IPS-20b (cell line): ENCODE measurements around the gene TEX30.

Experiments used
- H3K27ac ChIP-seq: one replicate; pipeline ENCODE4 v1.5.1; 2013; ENCODE audit warnings: low read length
- H3K27me3 ChIP-seq: 2 replicates; pipeline ENCODE4 v1.6.1; 2013; ENCODE audit warnings: mild to moderate bottlenecking, low read length, inconsistent platforms; ENCODE audit not compliant: insufficient read depth
- H3K36me3 ChIP-seq: 2 replicates; pipeline ENCODE4 v1.6.1; 2013; ENCODE audit warnings: low read depth, mild to moderate bottlenecking, inconsistent platforms, low read length, moderate library complexity; ENCODE audit not compliant: insufficient read depth
- H3K4me1 ChIP-seq: 2 replicates; pipeline ENCODE4 v1.6.1; 2013; ENCODE audit warnings: mild to moderate bottlenecking, control low read depth, inconsistent platforms, low read length, moderate library complexity; ENCODE audit not compliant: insufficient read depth
- H3K4me3 ChIP-seq: 2 replicates; pipeline ENCODE4 v1.5.1; 2013; ENCODE audit warnings: mild to moderate bottlenecking, low read length, inconsistent platforms
- H3K9ac ChIP-seq: 2 replicates; pipeline ENCODE4 v1.6.1; 2013; ENCODE audit warnings: low read depth, mild to moderate bottlenecking, inconsistent platforms, low read length, moderate library complexity
- H3K9me3 ChIP-seq: 2 replicates; pipeline ENCODE4 v1.6.1; 2013; ENCODE audit warnings: mild to moderate bottlenecking, low read depth, low read length, inconsistent platforms; ENCODE audit not compliant: insufficient read depth

The TEX30 gene

GRCh38 chr13:102757006-102757405 lies 16.6 kb downstream of the TEX30 start:
- Histone ChIP-seq H3K9ac (no peak overlapping the region), H3K4me1 (no peaks in the 10 kb centered on the region), H3K27me3 (no peaks in the 10 kb centered on the region), H3K4me3 (no peak overlapping the region), H3K27ac (no peak overlapping the region), H3K36me3 (no peaks in the 10 kb centered on the region), H3K9me3 (peaks cover 3% of the 10 kb centered on the region; the same call in 1 of the 2 replicates)

GRCh38 chr13:102751886-102752285 lies 21.7 kb downstream of the TEX30 start:
- Histone ChIP-seq H3K27me3 (no peaks in the 10 kb centered on the region; the same call in 1 of the 2 replicates), H3K9ac (no peak overlapping the region), H3K27ac (no peak overlapping the region), H3K4me3 (no peak overlapping the region), H3K36me3 (no peaks in the 10 kb centered on the region), H3K9me3 (peaks cover 14% of the 10 kb centered on the region; the same call in 1 of the 2 replicates), H3K4me1 (no peaks in the 10 kb centered on the region)

- H3K9me3 ChIP-seq, result peaks cover 48% of the 10 kb centered on the region
- no peak overlapping the region for H3K4me3 ChIP-seq
- H3K4me1 ChIP-seq, result no peaks in the 10 kb centered on the region
- H3K36me3 ChIP-seq, result no peaks in the 10 kb centered on the region
- no peak overlapping the region for H3K27ac ChIP-seq
- peaks cover 6% of the 10 kb centered on the region; the same call in 1 of the 2 replicates for H3K27me3 ChIP-seq
- no peak overlapping the region for H3K9ac ChIP-seq
Observed at GRCh38 chr13:102742506-102742905, 31.1 kb downstream of the TEX30 start.

- H3K9me3 ChIP-seq, result peaks cover 45% of the 10 kb centered on the region
- no peaks in the 10 kb centered on the region for H3K36me3 ChIP-seq
- H3K9ac ChIP-seq, result no peak overlapping the region
- no peak overlapping the region for H3K27ac ChIP-seq
- H3K27me3 ChIP-seq, result peaks cover 6% of the 10 kb centered on the region; the same call in 1 of the 2 replicates
- no peaks in the 10 kb centered on the region for H3K4me1 ChIP-seq
- H3K4me3 ChIP-seq, result no peak overlapping the region
Observed at GRCh38 chr13:102742101-102742500, 31.5 kb downstream of the TEX30 start.

GRCh38 chr13:102729560-102730270 lies 43.9 kb downstream of the TEX30 start:
- no peaks in the 10 kb centered on the region for H3K4me1 ChIP-seq
- H3K9me3 ChIP-seq, result no peaks in the 10 kb centered on the region
- H3K27ac ChIP-seq, result no peak overlapping the region
- H3K9ac ChIP-seq, result no peak overlapping the region
- H3K27me3 ChIP-seq, result no peaks in the 10 kb centered on the region; the same call in 1 of the 2 replicates
- no peak overlapping the region for H3K4me3 ChIP-seq
- H3K36me3 ChIP-seq, result no peaks in the 10 kb centered on the region

- Histone ChIP-seq H3K27me3 (no peaks in the 10 kb centered on the region), H3K9me3 (no peaks in the 10 kb centered on the region), H3K4me3 (no peak overlapping the region), H3K36me3 (no peaks in the 10 kb centered on the region), H3K27ac (no peak overlapping the region), H3K9ac (no peak overlapping the region), H3K4me1 (no peaks in the 10 kb centered on the region)
Observed at GRCh38 chr13:102726430-102726829, 47.2 kb downstream of the TEX30 start.

- H3K27me3 ChIP-seq, result no peaks in the 10 kb centered on the region
- no peaks in the 10 kb centered on the region for H3K9me3 ChIP-seq
- H3K4me3 ChIP-seq, result no peak overlapping the region
- no peak overlapping the region for H3K27ac ChIP-seq
- H3K9ac ChIP-seq, result no peak overlapping the region
- H3K4me1 ChIP-seq, result no peaks in the 10 kb centered on the region
- no peaks in the 10 kb centered on the region for H3K36me3 ChIP-seq
Observed at GRCh38 chr13:102724923-102725322, 48.7 kb downstream of the TEX30 start.

GRCh38 chr13:102721800-102722231 lies 51.8 kb downstream of the TEX30 start:
- no peak overlapping the region for H3K9ac ChIP-seq
- no peak overlapping the region for H3K4me3 ChIP-seq
- no peaks in the 10 kb centered on the region for H3K9me3 ChIP-seq
- no peaks in the 10 kb centered on the region for H3K36me3 ChIP-seq
- H3K27ac ChIP-seq, result no peak overlapping the region
- no peaks in the 10 kb centered on the region for H3K4me1 ChIP-seq
- no peaks in the 10 kb centered on the region for H3K27me3 ChIP-seq

GRCh38 chr13:102718746-102719145 lies 54.8 kb downstream of the TEX30 start:
- Histone ChIP-seq H3K27ac (no peak overlapping the region), H3K4me3 (no peak overlapping the region), H3K36me3 (no peaks in the 10 kb centered on the region), H3K9me3 (peaks cover 5% of the 10 kb centered on the region; the same call in 1 of the 2 replicates), H3K27me3 (no peaks in the 10 kb centered on the region), H3K9ac (no peak overlapping the region), H3K4me1 (no peaks in the 10 kb centered on the region)
